RPMI8226 (cell line): ENCODE measurements around the gene PELI1.
"Not testable (repeated sequence)": the region's sequence is repeated elsewhere in the genome, so short reads cannot be mapped to it uniquely, and the experiment has no call there.

ENCODE experiments used
- DNase-seq: peaks from one replicate; pipeline ENCODE4 v3.0.0-alpha.2; 2015

The PELI1 gene

DNA sequence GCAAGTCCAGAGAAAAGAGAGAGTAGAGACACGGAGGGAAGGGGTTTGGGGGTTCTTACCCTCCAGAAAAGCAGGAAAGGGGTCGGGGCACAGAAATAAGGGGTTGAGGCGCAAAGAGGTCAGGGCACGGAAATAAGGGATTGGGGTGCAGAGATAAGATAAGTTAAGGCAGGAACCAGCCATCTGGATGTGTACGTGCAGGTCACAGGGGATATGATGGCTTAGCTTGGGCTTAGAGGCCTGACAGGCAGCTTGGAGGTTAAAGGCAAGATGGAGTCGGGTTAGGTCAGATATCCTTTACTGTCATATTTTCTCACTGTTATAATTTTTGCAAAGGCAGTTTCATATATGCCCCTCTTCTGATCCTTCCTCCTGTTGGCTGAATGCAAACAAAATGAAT is 64.5 kb downstream of the PELI1 start:
- DNase-seq = not testable (repeated sequence)

DNA sequence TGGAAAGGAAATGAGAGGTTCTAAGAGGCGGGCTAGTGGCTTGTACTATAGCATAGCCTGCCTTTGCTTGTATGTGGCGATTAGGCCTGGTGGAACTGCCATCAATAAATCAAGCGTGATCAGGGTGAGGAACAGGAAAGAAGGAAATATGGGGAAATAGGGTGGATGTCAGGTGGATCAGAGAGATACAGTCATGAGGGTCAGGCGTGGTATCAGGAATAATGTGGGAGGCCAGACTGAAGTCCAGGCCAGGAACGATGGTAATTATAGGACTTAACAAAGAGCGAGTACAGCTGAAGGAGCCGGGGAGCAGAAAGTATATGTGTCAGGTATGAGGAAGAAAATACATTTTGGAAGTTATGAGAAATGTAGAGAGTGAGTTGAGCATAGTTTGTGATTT is 67.4 kb downstream of the PELI1 start:
- DNase-seq = not testable (repeated sequence)

DNA sequence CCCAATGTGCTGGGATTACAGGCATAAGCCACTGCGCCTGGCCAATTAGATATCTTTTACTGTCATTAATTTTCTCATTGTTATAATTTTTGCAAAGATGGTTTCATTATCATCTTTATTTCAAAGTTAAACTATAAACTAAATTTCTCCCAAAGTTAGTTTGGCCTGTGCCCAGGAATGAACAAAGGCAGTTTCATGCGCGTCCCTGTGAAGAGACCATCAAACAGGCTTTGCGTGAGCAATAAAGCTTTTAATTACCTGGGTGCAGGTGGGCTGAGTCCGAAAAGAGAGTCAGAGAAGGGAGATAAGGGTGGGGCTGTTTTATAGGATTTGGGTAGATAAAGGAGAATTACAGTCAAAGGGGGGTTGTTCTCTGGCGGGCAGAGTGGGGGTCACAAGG is 69.6 kb downstream of the PELI1 start:
- DNase-seq = not testable (repeated sequence)

DNA sequence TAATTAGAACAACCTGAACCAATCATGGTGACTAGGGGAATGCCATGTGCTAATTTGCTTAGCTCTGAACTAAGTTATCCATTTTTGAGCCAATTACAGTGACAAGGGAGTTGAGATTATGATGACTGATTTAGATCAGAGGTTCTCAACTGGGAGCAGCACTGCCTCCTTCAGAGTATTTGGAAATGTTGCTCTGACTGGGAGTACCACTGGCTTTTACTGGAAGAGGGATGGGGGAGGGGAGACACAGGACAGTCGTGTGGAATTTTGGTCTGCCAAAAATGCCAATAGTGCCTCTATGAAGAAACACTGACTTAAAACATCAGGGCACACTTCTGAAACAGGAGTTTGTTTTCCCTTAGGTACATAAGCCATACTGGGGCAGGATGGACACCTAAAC is 76.9 kb downstream of the PELI1 start:
- no peak for DNase-seq

DNA sequence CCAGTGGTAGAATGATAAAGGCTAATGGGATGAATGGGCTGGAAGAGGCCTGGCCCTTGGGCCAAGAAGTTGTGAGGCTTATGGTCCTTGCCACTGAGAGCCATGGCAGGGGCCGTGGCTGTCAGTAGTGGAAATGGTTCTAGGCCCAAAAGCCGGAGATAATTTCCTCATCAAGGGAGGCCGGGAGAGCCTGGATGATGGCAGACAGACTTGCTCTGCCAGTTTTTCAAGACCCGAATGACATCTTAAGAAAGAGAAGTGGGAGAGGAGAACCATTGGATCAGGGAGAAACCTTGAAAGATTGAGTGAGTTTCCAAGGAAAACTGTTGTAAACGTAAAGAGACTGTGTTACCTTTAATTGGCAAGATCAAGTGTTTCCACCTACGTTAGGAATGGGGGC is 78.7 kb downstream of the PELI1 start:
- no peak for DNase-seq

DNA sequence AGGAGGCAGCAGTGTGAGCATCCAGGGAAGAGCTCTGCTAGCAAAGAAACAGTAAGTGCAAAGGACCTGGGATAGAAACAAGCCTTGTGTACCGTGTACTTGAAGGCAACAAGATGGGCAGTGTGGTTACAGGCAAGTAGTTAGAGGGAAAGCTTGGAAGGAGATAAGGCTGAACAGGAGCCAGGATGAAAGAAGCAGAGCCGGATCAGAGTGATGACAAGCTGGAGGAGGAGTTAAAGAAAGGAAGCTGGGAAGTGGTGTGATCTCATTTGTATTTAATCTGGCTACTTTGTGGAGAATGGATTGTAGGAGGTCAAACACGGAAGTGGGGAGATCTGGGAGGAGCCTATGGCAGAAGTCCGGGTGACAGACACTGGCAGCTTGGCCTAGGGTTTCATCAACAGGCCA is 80.3 kb downstream of the PELI1 start:
- DNase-seq = no peak

DNA sequence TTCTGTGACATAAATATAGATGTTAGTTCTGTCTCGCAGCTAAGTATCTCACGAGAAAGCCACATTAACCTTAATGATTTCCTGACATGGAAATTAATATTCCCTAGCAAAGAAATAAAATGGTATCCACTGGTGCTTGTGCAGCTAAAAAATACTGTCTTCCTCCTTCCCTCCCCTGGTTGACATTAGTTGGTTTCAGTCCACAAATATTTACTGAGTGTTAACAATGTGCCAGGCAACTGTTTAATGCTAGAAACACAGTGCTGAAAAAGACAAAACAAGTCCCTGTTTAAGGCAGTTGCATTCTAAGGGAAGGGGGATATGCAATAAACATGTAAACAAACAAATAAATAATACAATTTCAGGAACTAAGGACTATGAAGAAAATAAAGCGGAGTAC is 80.8 kb downstream of the PELI1 start:
- no peak for DNase-seq

DNA sequence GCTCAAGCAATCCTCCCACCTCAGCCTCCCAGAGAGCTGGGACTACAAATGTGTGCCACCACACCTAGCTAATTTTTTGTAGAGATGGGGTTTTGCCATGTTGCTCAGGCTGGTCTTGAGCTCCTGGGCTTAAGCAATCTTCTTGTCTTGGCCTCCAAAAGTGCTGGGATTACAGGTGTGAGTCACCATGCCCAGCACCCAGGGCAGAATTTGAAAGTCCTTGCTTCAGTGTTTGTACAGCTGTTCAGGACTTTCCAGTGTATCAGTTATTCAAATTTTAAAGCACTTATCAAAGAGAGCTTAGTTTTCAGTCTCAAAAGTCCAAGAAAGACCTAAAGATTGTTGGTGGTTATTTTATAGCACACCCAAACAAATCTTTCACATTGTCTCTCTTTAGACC is 81.4 kb downstream of the PELI1 start:
- DNase-seq = peak; percentile 50

DNA sequence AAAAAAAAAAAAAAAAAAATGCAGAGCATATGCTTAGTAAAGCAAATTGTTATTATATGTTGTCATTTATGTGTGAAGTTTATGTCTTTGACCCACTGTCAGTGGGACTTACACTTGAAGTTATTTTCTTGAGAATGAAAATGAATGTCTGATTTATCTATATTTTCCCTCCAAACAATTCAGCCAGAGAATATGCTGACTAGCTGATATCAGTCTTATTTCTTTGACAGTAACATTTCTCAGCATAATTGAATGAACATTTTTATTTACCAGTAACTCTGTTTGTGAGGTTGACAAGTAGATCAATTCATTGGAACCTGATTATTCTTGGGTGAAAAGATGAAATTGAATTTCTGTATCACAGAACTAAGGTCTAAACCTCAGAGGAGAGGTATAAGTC is 85.0 kb downstream of the PELI1 start:
- DNase-seq = no peak

DNA sequence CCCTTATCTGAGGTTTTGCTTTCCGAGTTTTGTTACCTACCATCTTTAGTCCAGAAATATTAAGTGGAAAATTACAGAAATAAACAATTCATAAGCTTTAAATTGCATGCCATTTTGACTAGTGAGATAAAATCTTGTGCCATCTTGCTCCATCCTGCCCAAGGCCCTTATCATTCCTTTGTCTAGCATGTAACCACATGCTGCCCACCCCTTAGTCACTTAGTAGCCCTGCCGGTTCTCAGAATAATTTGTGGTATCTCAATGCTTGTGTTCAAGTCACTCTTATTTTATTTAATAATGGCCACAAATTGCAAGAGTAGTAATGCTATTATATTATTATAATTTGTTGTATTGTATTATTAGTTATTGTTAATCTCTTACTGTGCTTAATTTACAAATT is 88.2 kb downstream of the PELI1 start:
- no peak for DNase-seq

DNA sequence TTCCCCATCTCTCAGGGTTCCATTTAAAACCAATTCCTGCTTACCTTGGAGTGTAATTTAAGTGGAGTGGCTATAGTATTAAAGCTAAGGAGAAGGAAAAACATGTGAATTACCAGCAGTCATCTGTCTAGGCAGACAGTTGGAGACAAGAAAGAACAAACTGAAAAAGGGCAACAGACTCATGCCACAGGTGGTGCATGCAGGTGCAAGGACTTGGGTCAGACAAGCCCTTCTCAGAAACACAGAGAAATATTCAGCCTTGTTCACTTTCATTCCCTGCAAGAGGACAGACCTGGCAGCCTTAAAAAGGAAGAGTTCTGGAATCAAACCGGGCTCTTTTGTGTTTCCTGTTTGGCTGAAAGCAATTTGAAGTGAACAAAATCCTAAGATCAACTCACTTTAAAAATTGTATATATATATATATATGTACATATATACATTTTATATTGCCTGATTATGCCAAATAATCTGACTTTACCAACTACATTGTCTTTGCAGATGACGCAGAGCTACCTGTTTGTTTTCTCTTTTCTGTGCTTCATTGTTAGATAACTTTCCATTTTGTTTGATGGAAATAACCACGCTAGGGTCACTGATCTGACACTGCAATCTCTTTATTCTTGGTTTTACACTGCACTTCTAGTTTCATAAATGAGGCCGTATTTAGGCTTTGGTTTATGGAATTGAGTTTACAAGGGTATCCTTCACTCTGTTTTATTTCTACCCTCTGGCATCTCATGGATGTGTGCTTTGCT is 89.9 kb downstream of the PELI1 start:
- DNase-seq = peak; percentile 68

DNA sequence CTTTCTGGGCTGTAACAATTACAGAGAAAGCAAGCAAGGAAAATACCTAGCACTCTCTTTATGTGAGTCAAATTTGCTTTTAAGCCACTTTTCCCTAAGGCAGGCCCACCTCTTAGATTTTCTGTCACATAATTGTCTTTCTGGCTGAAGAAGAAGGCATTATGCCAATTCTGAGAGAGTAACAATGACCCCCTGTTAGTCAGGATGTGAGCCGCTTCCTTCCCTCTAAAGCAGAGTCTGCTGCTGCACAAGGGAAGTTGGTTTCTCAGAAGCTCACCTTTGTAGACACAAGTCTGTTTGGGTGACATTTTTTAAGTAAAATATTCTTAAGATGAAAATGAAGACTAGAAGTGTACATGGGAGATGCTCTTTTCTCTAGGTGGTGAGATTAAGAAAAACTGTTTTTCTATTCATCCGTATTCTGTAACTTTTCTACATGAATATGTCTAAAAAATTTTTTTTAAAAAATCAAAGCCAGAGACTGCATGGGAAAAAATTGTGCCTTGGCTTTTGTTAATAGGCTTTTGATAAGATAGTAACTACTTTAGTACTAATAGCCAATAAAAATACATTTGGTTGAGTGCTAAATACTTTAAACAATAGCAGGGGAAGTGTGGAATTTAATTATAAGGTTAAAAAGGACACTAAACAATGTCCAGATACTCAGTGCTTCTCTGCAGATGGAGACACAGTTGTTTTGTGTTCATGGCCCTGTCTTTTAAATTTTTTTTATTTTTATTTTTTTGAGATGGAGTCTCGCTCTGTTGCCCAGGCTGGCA is 91.6 kb downstream of the PELI1 start:
- DNase-seq = peak; percentile 37

DNA sequence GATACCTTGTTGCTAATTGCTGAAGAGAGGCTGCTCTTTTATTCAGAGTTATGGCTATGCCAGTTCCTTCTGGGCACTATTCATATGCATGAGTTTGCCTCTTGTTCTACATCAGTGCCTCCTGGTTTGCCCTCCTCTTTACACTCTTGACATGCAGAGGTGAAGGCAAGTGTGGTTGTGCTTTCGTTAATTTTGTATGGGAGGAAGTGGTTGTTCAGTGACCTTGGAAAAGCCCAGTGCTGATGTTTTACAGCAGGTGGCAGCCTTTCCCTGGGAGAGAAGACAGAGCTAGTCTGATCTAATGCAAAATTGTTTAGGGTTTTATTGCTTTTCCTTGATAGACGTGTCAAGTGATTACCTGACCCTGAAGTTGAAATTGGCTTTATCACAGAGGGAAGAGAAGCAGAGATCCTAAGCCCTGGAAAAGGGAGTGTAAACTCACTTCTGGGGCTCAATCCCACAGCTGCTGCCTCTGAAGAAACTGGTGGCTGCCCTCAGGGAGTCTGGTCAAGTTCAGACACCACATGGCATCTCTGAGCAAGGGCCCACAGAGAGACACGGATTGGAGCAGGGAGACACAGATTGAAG is 94.5 kb downstream of the PELI1 start:
- DNase-seq = peak; percentile 75

DNA sequence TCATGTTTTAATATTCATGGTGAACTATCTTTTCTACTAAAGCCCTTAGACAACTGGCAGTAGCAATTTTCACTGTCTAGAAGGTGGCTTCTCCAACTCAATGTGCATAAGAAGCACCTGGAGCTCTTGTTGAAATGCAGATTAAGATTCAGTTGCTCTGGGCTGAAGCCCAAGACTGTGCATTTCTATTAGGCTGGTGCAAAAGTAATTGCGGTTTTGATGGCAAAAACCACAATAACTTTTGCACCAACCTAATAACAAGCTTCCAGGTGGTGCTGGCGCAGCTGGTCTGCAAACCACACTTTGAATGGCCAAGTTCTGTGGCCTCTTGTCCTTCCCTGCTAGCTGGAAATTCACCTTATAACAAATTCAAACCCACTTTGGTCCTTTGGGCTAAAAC is 98.3 kb downstream of the PELI1 start:
- peak; percentile 70 for DNase-seq
